CD14-positive monocyte (primary cell): Measurements from ENCODE around the gene SGO1. TPM values are rescaled to one million over a fixed set of nuclear protein-coding genes. Genes with fewer than 3 reads are reported as not detected.
"Not testable (repeated sequence)": the region's sequence is repeated elsewhere in the genome, so short reads cannot be mapped to it uniquely, and the experiment has no call there.

ENCODE experiments used
- DNase-seq, 3 donors: peaks; one replicate each; pipeline ENCODE4 v3.0.0-alpha.2; 2011 to 2022
- H2AFZ ChIP-seq: 2 replicates; pipeline ENCODE4 v1.6.0; 2012; ENCODE audit warnings: mild to moderate bottlenecking, low read depth, low read length, inconsistent platforms; ENCODE audit not compliant: insufficient read depth, poor library complexity, severe bottlenecking
- H3K27ac ChIP-seq, 2 donors: 1 replicate in 1 of 2; 2 replicates in 1 of 2; pipeline ENCODE4 v1.5.1; 2012 to 2013; ENCODE audit warnings: low read length in 2 of 2, control low read depth in 1 of 2, inconsistent platforms in 1 of 2, low read depth in 1 of 2, mild to moderate bottlenecking in 1 of 2
- H3K27me3 ChIP-seq, 2 donors: one replicate each; pipeline versions ENCODE4 v1.6.0 to v1.6.1; 2011 to 2013; ENCODE audit warnings: low read length in 2 of 2; ENCODE audit not compliant: control insufficient read depth in 2 of 2, insufficient read depth in 2 of 2
- H3K36me3 ChIP-seq, 2 donors: replicated peaks in 1 of 2; 1 replicate in 1 of 2; 2 replicates in 1 of 2; pipeline versions ENCODE4 v1.5.1 to v1.6.1; 2012 to 2013; ENCODE audit warnings: low read length in 2 of 2, control low read depth in 1 of 2, inconsistent platforms in 1 of 2, mild to moderate bottlenecking in 1 of 2; ENCODE audit not compliant: insufficient read depth in 2 of 2, control insufficient read depth in 1 of 2
- H3K4me1 ChIP-seq, 2 donors: 1 replicate in 1 of 2; 2 replicates in 1 of 2; pipeline versions ENCODE4 v1.5.1 to v1.6.1; 2012 to 2013; ENCODE audit warnings: low read length in 2 of 2, control low read depth in 1 of 2, inconsistent platforms in 1 of 2, mild to moderate bottlenecking in 1 of 2, moderate library complexity in 1 of 2; ENCODE audit not compliant: insufficient read depth in 2 of 2, control insufficient read depth in 1 of 2
- H3K4me2 ChIP-seq: replicated peaks from 2 replicates; pipeline ENCODE3; 2012; ENCODE audit warnings: low read length, moderate library complexity, mild to moderate bottlenecking; ENCODE audit not compliant: poor library complexity, severe bottlenecking; ENCODE audit errors: extremely low read depth
- H3K4me3 ChIP-seq, 3 experiments: fragments of 200-600 bp in 1 of 3; sonication (generic) in 1 of 3; replicated peaks in 1 of 3; 1 replicate in 2 of 3; 2 replicates in 1 of 3; pipeline ENCODE4 v1.5.1; 2011 to 2013; ENCODE audit warnings: low read length in 3 of 3, mild to moderate bottlenecking in 3 of 3, control low read depth in 2 of 3, low read depth in 2 of 3, inconsistent platforms in 1 of 3, moderate library complexity in 1 of 3
- H3K79me2 ChIP-seq: 2 replicates; pipeline ENCODE4 v1.6.0; 2012; ENCODE audit warnings: mild to moderate bottlenecking, control low read depth, inconsistent platforms, low read length, moderate library complexity; ENCODE audit not compliant: insufficient read depth
- H3K9ac ChIP-seq: 2 replicates; pipeline ENCODE4 v1.6.0; 2017; ENCODE audit warnings: low read length, mild to moderate bottlenecking; ENCODE audit not compliant: insufficient read depth, poor library complexity, severe bottlenecking
- H3K9me3 ChIP-seq, 2 donors: replicated peaks in 1 of 2; 1 replicate in 1 of 2; 2 replicates in 1 of 2; pipeline versions ENCODE4 v1.5.1 to v1.6.1; 2012 to 2013; ENCODE audit warnings: low read length in 2 of 2, control low read depth in 1 of 2; ENCODE audit not compliant: control insufficient read depth in 1 of 2, insufficient read depth in 1 of 2
- H4K20me1 ChIP-seq: 2 replicates; pipeline ENCODE4 v1.6.0; 2012; ENCODE audit warnings: mild to moderate bottlenecking, low read length, control low read depth, moderate library complexity; ENCODE audit not compliant: insufficient read depth
- H3K27ac Mint-ChIP-seq, 7 donors: one replicate each; pipeline ENCODE4 v1.8.0; 2020; ENCODE audit warnings: mild to moderate bottlenecking in 7 of 7, mixed read lengths in 7 of 7, moderate library complexity in 6 of 7, inconsistent platforms in 2 of 7
- H3K27me3 Mint-ChIP-seq, 3 donors: one replicate each; pipeline ENCODE4 v1.8.0; 2021 to 2022; ENCODE audit warnings: low read depth in 3 of 3, mild to moderate bottlenecking in 3 of 3, mixed read lengths in 3 of 3, moderate library complexity in 3 of 3, inconsistent platforms in 1 of 3
- H3K36me3 Mint-ChIP-seq, 2 donors: one replicate each; pipeline ENCODE4 v1.8.0; 2020; ENCODE audit warnings: mixed read lengths in 2 of 2, inconsistent platforms in 1 of 2, mild to moderate bottlenecking in 1 of 2
- H3K4me1 Mint-ChIP-seq: one replicate; pipeline ENCODE4 v1.8.0; 2020; ENCODE audit warnings: mild to moderate bottlenecking, mixed read lengths
- H3K4me3 Mint-ChIP-seq, 2 donors: one replicate each; pipeline ENCODE4 v1.8.0; 2020; ENCODE audit warnings: mild to moderate bottlenecking in 2 of 2, mixed read lengths in 2 of 2, moderate library complexity in 1 of 2
- H3K9me3 Mint-ChIP-seq, 7 donors: one replicate each; pipeline ENCODE4 v1.8.0; 2020 to 2022; ENCODE audit warnings: mixed read lengths in 7 of 7, mild to moderate bottlenecking in 6 of 7, moderate library complexity in 6 of 7, inconsistent platforms in 2 of 7
- WGBS: methylation state at CpG from one replicate; pipeline ENCODE4 v1.1.5; 2013; ENCODE audit warnings: missing lambda C conversion rate; ENCODE audit not compliant: insufficient coverage; 5-methylcytosine and 5-hydroxymethylcytosine counted together
- intact Hi-C, 2 donors: fragments of 100-400 bp; cut with micrococcal nuclease; formaldehyde crosslinking; loops; one replicate each; pipeline versions ENCODE4 v1.15.0 to v1.15.1; 2023
- polyA plus RNA-seq, 3 donors: library from polyadenylated mRNA; depleted of rRNA in 1 of 3; unstranded in 2 of 3; stranded (reverse) in 1 of 3; fragments of 300-500 nt in 2 of 3; fragments of >200 nt in 1 of 3; fragmentation: Illumina TruSeq in 2 of 3; gene quantifications; 1 replicate in 2 of 3; 2 replicates in 1 of 3; pipeline ENCODE4 v1.2.3, GENCODE V29; 2012 to 2021
- TF ChIP-seq, protein P1 (sequence below): fragments of 200-600 bp; IDR thresholded peaks from one replicate; pipeline ENCODE4 v1.8.0; 2022; ENCODE audit warnings: antibody characterized with exemption, mild to moderate bottlenecking

The SGO1 gene
- polyA plus RNA-seq, 3 donors, result 0.07 to 0.42 (median 0.15) TPM

- H3K27me3 ChIP-seq, H3K27ac ChIP-seq, H3K4me1 ChIP-seq, H3K4me2 ChIP-seq, H3K9ac ChIP-seq, H3K4me3 Mint-ChIP-seq, H3K27ac Mint-ChIP-seq, DNase-seq, H3K36me3 Mint-ChIP-seq, H3K9me3 ChIP-seq, intact Hi-C loops, H3K4me3 ChIP-seq, H3K27me3 Mint-ChIP-seq, H2AFZ ChIP-seq, H3K9me3 Mint-ChIP-seq, H3K4me1 Mint-ChIP-seq, H3K36me3 ChIP-seq, H4K20me1 ChIP-seq, H3K79me2 ChIP-seq: not testable (repeated sequence)
- no CpG with 5 or more reads among the region's 2 CpGs for WGBS
Observed at GRCh38 chr3:20207945-20208344, 21.9 kb upstream of the SGO1 start.

- H3K9me3 Mint-ChIP-seq, H3K9me3 ChIP-seq, intact Hi-C loops, H3K27ac ChIP-seq, H3K4me1 Mint-ChIP-seq, H3K9ac ChIP-seq, H3K79me2 ChIP-seq, H3K4me2 ChIP-seq, DNase-seq, H2AFZ ChIP-seq, H3K4me3 Mint-ChIP-seq, H3K36me3 Mint-ChIP-seq, H3K27me3 ChIP-seq, H3K4me1 ChIP-seq, H3K27me3 Mint-ChIP-seq, H3K27ac Mint-ChIP-seq, H3K36me3 ChIP-seq, H4K20me1 ChIP-seq, H3K4me3 ChIP-seq: not testable (repeated sequence)
Observed at GRCh38 chr3:20205898-20206297, 19.9 kb upstream of the SGO1 start.

DNA sequence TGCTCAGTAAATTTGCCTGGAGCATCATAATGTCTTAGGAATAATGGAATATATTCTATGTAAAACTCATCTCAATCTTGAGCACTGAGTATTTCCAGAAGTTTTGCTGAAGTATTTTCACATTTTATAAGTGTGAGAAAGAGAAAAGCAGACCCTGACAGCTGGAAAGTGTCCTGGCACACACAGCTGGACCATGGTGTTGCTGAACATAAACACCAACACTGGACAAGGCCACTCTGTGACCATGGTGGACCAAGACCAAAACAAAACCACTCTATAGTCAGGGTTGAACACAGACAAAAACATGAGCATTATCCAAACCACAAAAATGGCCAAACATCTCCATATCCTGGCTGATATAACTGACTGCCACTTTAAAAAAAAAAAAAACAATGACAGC, 15.1 kb upstream of the SGO1 start:
- H3K27me3 Mint-ChIP-seq, result peaks cover 0 to 1% (median 0%) of the 10 kb centered on the region in 3 donors
- Histone ChIP-seq H3K4me3 (no peak overlapping the region), H3K9ac (no peak overlapping the region), H3K36me3 (no peaks in the 10 kb centered on the region), H4K20me1 (no peaks in the 10 kb centered on the region), H3K79me2 (no peaks in the 10 kb centered on the region), H3K4me2 (no peak overlapping the region), H3K9me3 (no peaks in the 10 kb centered on the region), H3K4me1 (no peaks in the 10 kb centered on the region), H3K27me3 (no peaks in the 10 kb centered on the region), H2AFZ (no peak overlapping the region), H3K27ac (no peak overlapping the region)
- no peak overlapping the region for H3K4me3 Mint-ChIP-seq
- H3K27ac Mint-ChIP-seq, result no peak overlapping the region
- no peak for DNase-seq
- peaks cover 0 to 7% (median 0%) of the 10 kb centered on the region in 7 donors for H3K9me3 Mint-ChIP-seq
- no peaks in the 10 kb centered on the region for H3K4me1 Mint-ChIP-seq
- TF ChIP-seq, protein P1, sequence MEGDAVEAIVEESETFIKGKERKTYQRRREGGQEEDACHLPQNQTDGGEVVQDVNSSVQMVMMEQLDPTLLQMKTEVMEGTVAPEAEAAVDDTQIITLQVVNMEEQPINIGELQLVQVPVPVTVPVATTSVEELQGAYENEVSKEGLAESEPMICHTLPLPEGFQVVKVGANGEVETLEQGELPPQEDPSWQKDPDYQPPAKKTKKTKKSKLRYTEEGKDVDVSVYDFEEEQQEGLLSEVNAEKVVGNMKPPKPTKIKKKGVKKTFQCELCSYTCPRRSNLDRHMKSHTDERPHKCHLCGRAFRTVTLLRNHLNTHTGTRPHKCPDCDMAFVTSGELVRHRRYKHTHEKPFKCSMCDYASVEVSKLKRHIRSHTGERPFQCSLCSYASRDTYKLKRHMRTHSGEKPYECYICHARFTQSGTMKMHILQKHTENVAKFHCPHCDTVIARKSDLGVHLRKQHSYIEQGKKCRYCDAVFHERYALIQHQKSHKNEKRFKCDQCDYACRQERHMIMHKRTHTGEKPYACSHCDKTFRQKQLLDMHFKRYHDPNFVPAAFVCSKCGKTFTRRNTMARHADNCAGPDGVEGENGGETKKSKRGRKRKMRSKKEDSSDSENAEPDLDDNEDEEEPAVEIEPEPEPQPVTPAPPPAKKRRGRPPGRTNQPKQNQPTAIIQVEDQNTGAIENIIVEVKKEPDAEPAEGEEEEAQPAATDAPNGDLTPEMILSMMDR, result no peak
- H3K36me3 Mint-ChIP-seq, result no peaks in the 10 kb centered on the region
- intact Hi-C loops, result no loop called here
